H9 (cell line): ENCODE measurements around the gene XPR1. TPM values are rescaled to one million over a fixed set of nuclear protein-coding genes. Genes with fewer than 3 reads are reported as not detected.

Experiments
- DNase-seq: peaks from one replicate; pipeline ENCODE4 v3.0.0-alpha.2; 2017
- H2AFZ ChIP-seq: one replicate; pipeline ENCODE4 v1.6.1; 2013; ENCODE audit warnings: mild to moderate bottlenecking, low read length, control low read depth, moderate library complexity
- H2AK5ac ChIP-seq: 2 replicates; pipeline ENCODE4 v1.6.1; 2013; ENCODE audit warnings: low read length, control low read depth, mixed read lengths; ENCODE audit not compliant: insufficient read length
- H2BK120ac ChIP-seq: one replicate; pipeline ENCODE4 v1.6.1; 2013; ENCODE audit warnings: low read depth, mild to moderate bottlenecking, low read length, control low read depth, inconsistent platforms; ENCODE audit not compliant: poor library complexity, severe bottlenecking
- H2BK12ac ChIP-seq: 2 replicates; pipeline ENCODE4 v1.6.1; 2013; ENCODE audit warnings: low read length, control low read depth, mixed read lengths, low read depth; ENCODE audit not compliant: insufficient read length
- H2BK15ac ChIP-seq: 2 replicates; pipeline ENCODE4 v1.6.1; 2013; ENCODE audit warnings: low read depth, low read length, control low read depth
- H2BK20ac ChIP-seq: one replicate; pipeline ENCODE4 v1.6.1; 2013; ENCODE audit warnings: low read depth, mild to moderate bottlenecking, low read length, control low read depth, inconsistent platforms; ENCODE audit not compliant: poor library complexity, severe bottlenecking
- H2BK5ac ChIP-seq: 2 replicates; pipeline ENCODE4 v1.6.1; 2013; ENCODE audit warnings: low read length, control low read depth, mixed read lengths; ENCODE audit not compliant: insufficient read length
- H3K14ac ChIP-seq: 2 replicates; pipeline ENCODE4 v1.6.1; 2013; ENCODE audit warnings: low read length, control low read depth; ENCODE audit not compliant: insufficient read depth
- H3K18ac ChIP-seq: 2 replicates; pipeline ENCODE4 v1.6.1; 2013; ENCODE audit warnings: low read depth, mild to moderate bottlenecking, mixed read lengths, low read length, control low read depth; ENCODE audit not compliant: insufficient read length
- H3K23ac ChIP-seq: 2 replicates; pipeline ENCODE4 v1.6.1; 2013; ENCODE audit warnings: low read length, control low read depth, mixed read lengths, low read depth; ENCODE audit not compliant: insufficient read length
- H3K23me2 ChIP-seq: 2 replicates; pipeline ENCODE4 v1.6.1; 2013; ENCODE audit warnings: low read depth, mild to moderate bottlenecking, mixed read lengths, low read length, control low read depth; ENCODE audit not compliant: insufficient read length, poor library complexity, severe bottlenecking
- H3K27ac ChIP-seq: 2 replicates; pipeline ENCODE4 v1.5.1; 2013; ENCODE audit warnings: low read length, control low read depth, mixed read lengths, low read depth; ENCODE audit not compliant: insufficient read length
- H3K27me3 ChIP-seq: 2 replicates; pipeline ENCODE4 v1.6.1; 2013; ENCODE audit warnings: low read length, control low read depth, inconsistent platforms; ENCODE audit not compliant: insufficient read depth
- H3K4ac ChIP-seq: 2 replicates; pipeline ENCODE4 v1.6.1; 2013; ENCODE audit warnings: low read depth, mild to moderate bottlenecking, control low read depth, inconsistent platforms, low read length, moderate library complexity
- H3K4me1 ChIP-seq: 2 replicates; pipeline ENCODE4 v1.6.1; 2013; ENCODE audit warnings: low read length, control low read depth, inconsistent platforms; ENCODE audit not compliant: insufficient read depth
- H3K4me2 ChIP-seq: 2 replicates; pipeline ENCODE4 v1.6.1; 2013; ENCODE audit warnings: low read length, control low read depth, mixed read lengths; ENCODE audit not compliant: insufficient read length, insufficient read depth
- H3K56ac ChIP-seq: 2 replicates; pipeline ENCODE4 v1.6.1; 2013; ENCODE audit warnings: low read depth, mild to moderate bottlenecking, mixed read lengths, low read length, control low read depth; ENCODE audit not compliant: insufficient read length
- H3K79me1 ChIP-seq: 2 replicates; pipeline ENCODE4 v1.6.1; 2013; ENCODE audit warnings: low read depth, mild to moderate bottlenecking, moderate library complexity, low read length, control low read depth, inconsistent platforms; ENCODE audit not compliant: insufficient read depth, poor library complexity, severe bottlenecking
- H3K79me2 ChIP-seq: 2 replicates; pipeline ENCODE4 v1.6.1; 2013; ENCODE audit warnings: low read length, control low read depth, inconsistent platforms; ENCODE audit not compliant: insufficient read depth
- H3K9ac ChIP-seq: 2 replicates; pipeline ENCODE4 v1.6.1; 2013; ENCODE audit warnings: low read length, control low read depth, mixed read lengths; ENCODE audit not compliant: insufficient read length; ENCODE audit errors: extremely low read depth
- H3K9me3 ChIP-seq: one replicate; pipeline ENCODE4 v1.6.1; 2013; ENCODE audit warnings: low read depth, low read length, inconsistent platforms; ENCODE audit not compliant: control insufficient read depth
- H3T11ph ChIP-seq: one replicate; pipeline ENCODE4 v1.6.1; 2013; ENCODE audit warnings: mild to moderate bottlenecking, low read length, control low read depth, inconsistent platforms
- H4K20me1 ChIP-seq: one replicate; pipeline ENCODE4 v1.6.1; 2013; ENCODE audit not compliant: control insufficient read depth, insufficient read length, insufficient read depth
- H4K5ac ChIP-seq: 2 replicates; pipeline ENCODE4 v1.6.1; 2013; ENCODE audit warnings: low read depth, mild to moderate bottlenecking, mixed read lengths, low read length, control low read depth; ENCODE audit not compliant: insufficient read length
- H4K8ac ChIP-seq: replicated peaks from 2 replicates; pipeline ENCODE4 v1.6.1; 2013; ENCODE audit warnings: low read length, control low read depth, mixed read lengths, low read depth; ENCODE audit not compliant: insufficient read length
- H4K91ac ChIP-seq: 2 replicates; pipeline ENCODE4 v1.6.1; 2013; ENCODE audit warnings: low read depth, mild to moderate bottlenecking, moderate library complexity, mixed read lengths, low read length, control low read depth; ENCODE audit not compliant: insufficient read length
- H3K27ac Mint-ChIP-seq, 3 experiments: 2 replicates in 2 of 3; 3 replicates in 1 of 3; pipeline ENCODE4 v1.8.0; 2020 to 2021; ENCODE audit warnings: mixed read lengths in 3 of 3, mild to moderate bottlenecking in 1 of 3, moderate library complexity in 1 of 3
- H3K27me3 Mint-ChIP-seq: 2 replicates; pipeline ENCODE4 v1.8.0; 2021; ENCODE audit warnings: low read depth, mild to moderate bottlenecking, moderate library complexity, mixed read lengths
- H3K36me3 Mint-ChIP-seq, 3 experiments: 2 replicates in 2 of 3; 3 replicates in 1 of 3; pipeline ENCODE4 v1.8.0; 2020 to 2021; ENCODE audit warnings: low read depth in 3 of 3, mixed read lengths in 3 of 3; ENCODE audit not compliant: insufficient read depth in 1 of 3
- H3K4me1 Mint-ChIP-seq, 2 experiments: 2 replicates each; pipeline ENCODE4 v1.8.0; 2020; ENCODE audit warnings: mixed read lengths in 2 of 2
- H3K4me3 Mint-ChIP-seq, 2 experiments: 2 replicates in 1 of 2; 3 replicates in 1 of 2; pipeline ENCODE4 v1.8.0; 2020 to 2021; ENCODE audit warnings: mild to moderate bottlenecking in 2 of 2, mixed read lengths in 2 of 2, moderate library complexity in 1 of 2
- H3K9me3 Mint-ChIP-seq, 2 experiments: 2 replicates in 1 of 2; 3 replicates in 1 of 2; pipeline ENCODE4 v1.8.0; 2020; ENCODE audit warnings: mild to moderate bottlenecking in 2 of 2, mixed read lengths in 2 of 2, moderate library complexity in 1 of 2
- CTCF ChIP-seq: fragments of 200-600 bp; sonication (generic); conservative IDR thresholded peaks from 3 replicates; pipeline ENCODE4 v1.8.0; 2021; ENCODE audit warnings: antibody characterized with exemption, mild to moderate bottlenecking
- WGBS: extraction: QIAGEN DNeasy Blood & Tissue Kit; methylation state at CpG from one replicate; pipeline ENCODE4 v1.1.7; 2013; ENCODE audit warnings: missing lambda C conversion rate, low lambda C conversion rate, mixed read lengths; ENCODE audit not compliant: insufficient read length; ENCODE audit errors: extremely low coverage; 5-methylcytosine and 5-hydroxymethylcytosine counted together
- total RNA-seq: library from RNA; stranded (reverse); gene quantifications from 2 replicates; pipeline ENCODE4 v1.2.1, GENCODE V29; 2021

XPR1 gene
- total RNA-seq, 1 experiment from 2014 or later = 34.1 TPM

- no peaks in the 10 kb centered on the region for H3K23me2 ChIP-seq
- H3K79me1 ChIP-seq = no peaks in the 10 kb centered on the region
- H3K18ac ChIP-seq = no peak overlapping the region
- no peaks in the 10 kb centered on the region for H3K9me3 ChIP-seq
- peaks cover 4% of the 10 kb centered on the region; the same call in 1 of the 2 replicates for H3K4me1 ChIP-seq
- DNase-seq = no peak
- peak; percentile 38; the same call in 2 of the 3 replicates for TF ChIP-seq CTCF
- H3K27ac ChIP-seq = no peak overlapping the region
- H3K14ac ChIP-seq = no peak overlapping the region
- H3K56ac ChIP-seq = no peak overlapping the region
- H3K9ac ChIP-seq = no peak overlapping the region
- H4K5ac ChIP-seq = no peak overlapping the region
- H3T11ph ChIP-seq = no peak overlapping the region
- no peaks in the 10 kb centered on the region for H4K20me1 ChIP-seq
- Mint-ChIP-seq H3K36me3 (no peaks in the 10 kb centered on the region), H3K27ac (peak overlapping the region in 1 of 3 experiments; percentile 34; a peak in 2 of 7 replicates), H3K4me3 (no peak overlapping the region), H3K9me3 (no peaks in the 10 kb centered on the region), H3K27me3 (no peaks in the 10 kb centered on the region), H3K4me1 (peaks cover 12 to 16% of the 10 kb centered on the region in 2 experiments)
- no peak overlapping the region for H3K23ac ChIP-seq
- H4K8ac ChIP-seq = no peak overlapping the region
- no peak overlapping the region for H2BK5ac ChIP-seq
- H2BK20ac ChIP-seq = no peak overlapping the region
- H2BK15ac ChIP-seq = no peak overlapping the region
- no peak overlapping the region for H2BK12ac ChIP-seq
- H3K4me2 ChIP-seq = no peak overlapping the region
- no peak overlapping the region for H2AK5ac ChIP-seq
- H2AFZ ChIP-seq = no peak overlapping the region
- H3K27me3 ChIP-seq = no peaks in the 10 kb centered on the region
- no peak overlapping the region for H4K91ac ChIP-seq
- no CpG with 5 or more reads among the region's 5 CpGs for WGBS
- no peak overlapping the region for H3K4ac ChIP-seq
- no peak overlapping the region for H2BK120ac ChIP-seq
- H3K79me2 ChIP-seq = peaks cover 6% of the 10 kb centered on the region; the same call in 1 of the 2 replicates
Observed at GRCh38 chr1:180636138-180636537, 4.3 kb downstream of the XPR1 start.
